NCI-H1417 treated with DMSO at 0.1 percent for 48 hours (cell line): Measurements from ENCODE around the gene SLC7A7.
"Not testable (repeated sequence)": the region's sequence is repeated elsewhere in the genome, so short reads cannot be mapped to it uniquely, and the experiment has no call there.

Experiments used
- DNase-seq: peaks from one replicate; lab custom pipeline; 2025; lab: John Stamatoyannopoulos, UW

Gene SLC7A7

GRCh38 chr14:22791301-22791700 lies 23.9 kb downstream of the SLC7A7 start:
- no peak for DNase-seq

- no peak for DNase-seq
These were observed 28.6 kb downstream of the SLC7A7 start for GRCh38 chr14:22786685-22787084.

GRCh38 chr14:22781301-22781991 lies 33.8 kb downstream of the SLC7A7 start:
- DNase-seq, result no peak

- no peak for DNase-seq
These were observed 34.3 kb downstream of the SLC7A7 start for GRCh38 chr14:22780941-22781300.

GRCh38 chr14:22780105-22780679 lies 35.0 kb downstream of the SLC7A7 start:
- no peak for DNase-seq

GRCh38 chr14:22778084-22778483 lies 37.2 kb downstream of the SLC7A7 start:
- no peak for DNase-seq

GRCh38 chr14:22776849-22777248 lies 38.4 kb downstream of the SLC7A7 start:
- not testable (repeated sequence) for DNase-seq

GRCh38 chr14:22776215-22776614 lies 39.0 kb downstream of the SLC7A7 start:
- no peak for DNase-seq

GRCh38 chr14:22774011-22774706 lies 41.1 kb downstream of the SLC7A7 start:
- DNase-seq, result no peak

GRCh38 chr14:22773162-22774010 lies 41.8 kb downstream of the SLC7A7 start:
- DNase-seq, result no peak

- DNase-seq, result no peak
These were observed 42.5 kb downstream of the SLC7A7 start for GRCh38 chr14:22772725-22773124.

- no peak for DNase-seq
These were observed 44.6 kb downstream of the SLC7A7 start for GRCh38 chr14:22770481-22771187.

GRCh38 chr14:22769369-22769768 lies 45.9 kb downstream of the SLC7A7 start:
- no peak for DNase-seq

- no peak for DNase-seq
These were observed 46.3 kb downstream of the SLC7A7 start for GRCh38 chr14:22768947-22769346.

- DNase-seq, result no peak
These were observed 48.0 kb downstream of the SLC7A7 start for GRCh38 chr14:22767323-22767589.

- peak; percentile 95 for DNase-seq
These were observed 48.5 kb downstream of the SLC7A7 start, which contains the start of gene OXA1L for GRCh38 chr14:22766457-22767322. Gene OXA1L, plus strand, starts transcription at chr14:22766688. Its CDS starts 14 bp downstream, at chr14:22766702.

- no peak for DNase-seq
These were observed 50.9 kb downstream of the SLC7A7 start for GRCh38 chr14:22764382-22764781.

- no peak for DNase-seq
These were observed 53.5 kb downstream of the SLC7A7 start for GRCh38 chr14:22761734-22762133.

- DNase-seq, result not testable (repeated sequence)
These were observed 57.1 kb downstream of the SLC7A7 start for GRCh38 chr14:22757972-22758650.

GRCh38 chr14:22753586-22753985 lies 61.6 kb downstream of the SLC7A7 start:
- no peak for DNase-seq
